A673 (cell line): ENCODE data around the gene GNAQ. TPM values are rescaled to one million over a fixed set of nuclear protein-coding genes. Genes with fewer than 3 reads are reported as not detected.

Experiments used
- BruUV-seq: library from RNA; stranded (reverse); fragments of 400-500 nt; replicated peaks from 2 replicates; lab custom pipeline; 2021; lab: Mats Ljungman, UMichigan
- CTCF ChIA-PET: fragments of 300-600 bp; sonication (Branson Sonifier 250); formaldehyde crosslinking; loops from one replicate; lab custom pipeline; 2022; ENCODE audit warnings: antibody characterized with exemption; lab: Charles Lee
- POLR2A ChIA-PET: fragments of 300-600 bp; sonication (Branson Sonifier 250); formaldehyde crosslinking; loops from one replicate; lab custom pipeline; 2022; ENCODE audit warnings: antibody characterized with exemption; ENCODE audit not compliant: low non-redundant PET; lab: Charles Lee
- DNase-seq: peaks from one replicate; pipeline ENCODE4 v3.0.0-alpha.2; 2015; ENCODE audit warnings: low spot score
- H3K27ac ChIP-seq: fragments of 200-600 bp; sonication (generic); 2 replicates; pipeline ENCODE4 v1.5.1; 2016; ENCODE audit warnings: mixed run types, low read depth, mild to moderate bottlenecking, mixed read lengths, antibody characterized with exemption, low read length; ENCODE audit not compliant: poor library complexity, severe bottlenecking
- H3K27me3 ChIP-seq: fragments of 200-600 bp; sonication (generic); replicated peaks from 2 replicates; pipeline ENCODE4 v1.6.1; 2017; ENCODE audit warnings: mixed run types, low read depth, mild to moderate bottlenecking, mixed read lengths, antibody characterized with exemption, low read length; ENCODE audit not compliant: insufficient read depth, poor library complexity
- H3K36me3 ChIP-seq: fragments of 200-600 bp; sonication (generic); 2 replicates; pipeline ENCODE4 v1.6.1; 2016; ENCODE audit warnings: mixed run types, mild to moderate bottlenecking, mixed read lengths, antibody characterized with exemption, low read length; ENCODE audit not compliant: insufficient read depth, poor library complexity, severe bottlenecking
- H3K4me1 ChIP-seq: fragments of 200-600 bp; sonication (generic); 2 replicates; pipeline ENCODE4 v1.6.1; 2017; ENCODE audit warnings: mixed run types, mild to moderate bottlenecking, mixed read lengths, antibody characterized with exemption, low read length; ENCODE audit not compliant: insufficient read depth, poor library complexity, severe bottlenecking
- H3K4me3 ChIP-seq: fragments of 200-600 bp; sonication (generic); 2 replicates; pipeline ENCODE4 v1.5.1; 2016; ENCODE audit warnings: low read depth, mixed run types, mild to moderate bottlenecking, mixed read lengths, low read length; ENCODE audit not compliant: poor library complexity, severe bottlenecking
- H3K9me3 ChIP-seq: fragments of 200-600 bp; sonication (generic); 2 replicates; pipeline ENCODE4 v1.6.1; 2016; ENCODE audit warnings: mixed run types, low read depth, mild to moderate bottlenecking, mixed read lengths, antibody characterized with exemption, low read length; ENCODE audit not compliant: poor library complexity, severe bottlenecking
- EZH2 ChIP-seq: fragments of 200-600 bp; sonication (generic); IDR thresholded peaks from 2 replicates; pipeline ENCODE4 v1.6.1; 2017; ENCODE audit warnings: borderline replicate concordance, low read depth, mild to moderate bottlenecking, mixed read lengths, antibody characterized with exemption, low read length; ENCODE audit not compliant: poor library complexity, severe bottlenecking
- intact Hi-C: fragments of 100-400 bp; cut with micrococcal nuclease; formaldehyde crosslinking; loops from one replicate; pipeline ENCODE4 v1.10.0; 2022; ENCODE audit not compliant: unreplicated experiment
- total RNA-seq: library from RNA; stranded (reverse); gene quantifications from 2 replicates; pipeline ENCODE4 v1.2.3, GENCODE V29; 2021
- TF ChIP-seq, protein P1 (sequence below): fragments of 300-800, 200-600 bp; sonication (generic); conservative IDR thresholded peaks from 2 replicates; pipeline ENCODE4 v1.5.1; 2017; ENCODE audit warnings: low read depth, mild to moderate bottlenecking, antibody characterized with exemption, low read length, moderate library complexity, mixed read lengths

Gene GNAQ
- total RNA-seq, 1 experiment from 2014 or later = 69.9 TPM

GRCh38 chr9:77841739-77842386 lies 189.7 kb downstream of the GNAQ start:
- POLR2A ChIA-PET = no interaction called here

GRCh38 chr9:77839459-77840140 lies 192.0 kb downstream of the GNAQ start:
- Histone ChIP-seq H3K4me1 (peaks cover under 1% of the 10 kb centered on the region), H3K27ac (no peak overlapping the region), H3K9me3 (no peaks in the 10 kb centered on the region), H3K4me3 (no peak overlapping the region), H3K36me3 (no peaks in the 10 kb centered on the region), H3K27me3 (no peaks in the 10 kb centered on the region)
- ChIA-PET CTCF (interaction anchor here (0.6 kb wide), 1 partner anchor 137 kb away, joined by 3 read pairs; no protein-coding TSS in a partner anchor), POLR2A (no interaction called here)
- no TSS peak for BruUV-seq
- peak; percentile 45 for DNase-seq
- intact Hi-C loops = no loop called here
- TF ChIP-seq EZH2 = no peak
- TF ChIP-seq, protein P1, sequence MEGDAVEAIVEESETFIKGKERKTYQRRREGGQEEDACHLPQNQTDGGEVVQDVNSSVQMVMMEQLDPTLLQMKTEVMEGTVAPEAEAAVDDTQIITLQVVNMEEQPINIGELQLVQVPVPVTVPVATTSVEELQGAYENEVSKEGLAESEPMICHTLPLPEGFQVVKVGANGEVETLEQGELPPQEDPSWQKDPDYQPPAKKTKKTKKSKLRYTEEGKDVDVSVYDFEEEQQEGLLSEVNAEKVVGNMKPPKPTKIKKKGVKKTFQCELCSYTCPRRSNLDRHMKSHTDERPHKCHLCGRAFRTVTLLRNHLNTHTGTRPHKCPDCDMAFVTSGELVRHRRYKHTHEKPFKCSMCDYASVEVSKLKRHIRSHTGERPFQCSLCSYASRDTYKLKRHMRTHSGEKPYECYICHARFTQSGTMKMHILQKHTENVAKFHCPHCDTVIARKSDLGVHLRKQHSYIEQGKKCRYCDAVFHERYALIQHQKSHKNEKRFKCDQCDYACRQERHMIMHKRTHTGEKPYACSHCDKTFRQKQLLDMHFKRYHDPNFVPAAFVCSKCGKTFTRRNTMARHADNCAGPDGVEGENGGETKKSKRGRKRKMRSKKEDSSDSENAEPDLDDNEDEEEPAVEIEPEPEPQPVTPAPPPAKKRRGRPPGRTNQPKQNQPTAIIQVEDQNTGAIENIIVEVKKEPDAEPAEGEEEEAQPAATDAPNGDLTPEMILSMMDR = no peak

More at GRCh38 chr9:77841739-77842386, 189.7 kb downstream of the GNAQ start:
- no peaks in the 10 kb centered on the region for H3K9me3 ChIP-seq
- TF ChIP-seq, protein P1 = peak; percentile 56
- TF ChIP-seq EZH2 = no peak
- H3K4me1 ChIP-seq = peaks cover 7% of the 10 kb centered on the region
- no peaks in the 10 kb centered on the region for H3K36me3 ChIP-seq
- no peak overlapping the region for H3K4me3 ChIP-seq
- H3K27ac ChIP-seq = no peak overlapping the region
- intact Hi-C loops = no loop called here
- CTCF ChIA-PET = no interaction called here
- DNase-seq = no peak
- no peaks in the 10 kb centered on the region for H3K27me3 ChIP-seq
- BruUV-seq = no TSS peak

- no peaks in the 10 kb centered on the region for H3K27me3 ChIP-seq
- no peaks in the 10 kb centered on the region for H3K9me3 ChIP-seq
- TF ChIP-seq EZH2 = no peak
- TF ChIP-seq, protein P1 = no peak
- no peaks in the 10 kb centered on the region for H3K36me3 ChIP-seq
- DNase-seq = no peak
- H3K4me1 ChIP-seq = peaks cover 6% of the 10 kb centered on the region
- no TSS peak for BruUV-seq
- CTCF ChIA-PET = interaction anchor here (0.6 kb wide), 1 partner anchor 138 kb away, joined by 3 read pairs; no protein-coding TSS in a partner anchor
- H3K4me3 ChIP-seq = no peak overlapping the region
- POLR2A ChIA-PET = no interaction called here
- intact Hi-C loops = no loop called here
- H3K27ac ChIP-seq = no peak overlapping the region
These were observed 192.6 kb downstream of the GNAQ start for GRCh38 chr9:77838986-77839385.
